ENCODE data around the gene RECQL5.
A peak's percentile ranks its signal among the peaks of the same experiment; 100 is the strongest.
"Not testable (repeated sequence)": the region's sequence is repeated elsewhere in the genome, so short reads cannot be mapped to it uniquely, and the experiment has no call there.

Gene RECQL5

GRCh38 chr17:75647061-75647460 is 19.9 kb downstream of the RECQL5 start:
- no peak for DNase-seq

- no peak for DNase-seq
Measured at GRCh38 chr17:75646638-75646992, 20.3 kb downstream of the RECQL5 start.

- peak; percentile 49 to 58 for DNase-seq
Measured at GRCh38 chr17:75645889-75646637, 20.9 kb downstream of the RECQL5 start.

- DNase-seq = no peak
Measured at GRCh38 chr17:75645501-75645888, 21.5 kb downstream of the RECQL5 start.

GRCh38 chr17:75643643-75644017 is 23.3 kb downstream of the RECQL5 start:
- no peak for DNase-seq

GRCh38 chr17:75642784-75643642 is 23.9 kb downstream of the RECQL5 start:
- no peak for DNase-seq

GRCh38 chr17:75642182-75642783 is 24.7 kb downstream of the RECQL5 start:
- DNase-seq = no peak

- DNase-seq = no peak
Measured at GRCh38 chr17:75641343-75641742, 25.6 kb downstream of the RECQL5 start.

- DNase-seq = no peak
Measured at GRCh38 chr17:75640556-75641119, 26.3 kb downstream of the RECQL5 start.

GRCh38 chr17:75639771-75640555 is 27.0 kb downstream of the RECQL5 start:
- DNase-seq = no peak

GRCh38 chr17:75639327-75639726 is 27.6 kb downstream of the RECQL5 start:
- no peak for DNase-seq

GRCh38 chr17:75638893-75639292 is 28.1 kb downstream of the RECQL5 start:
- no peak for DNase-seq

- not testable (repeated sequence) for DNase-seq
Measured at GRCh38 chr17:75638039-75638438, 28.9 kb downstream of the RECQL5 start.

GRCh38 chr17:75637551-75637950 is 29.4 kb downstream of the RECQL5 start:
- no peak for DNase-seq

- no peak for DNase-seq
Measured at GRCh38 chr17:75637143-75637538, 29.8 kb downstream of the RECQL5 start.

- DNase-seq = no peak
Measured at GRCh38 chr17:75636381-75637142, 30.4 kb downstream of the RECQL5 start.

- DNase-seq = no peak
Measured at GRCh38 chr17:75635610-75636202, 31.2 kb downstream of the RECQL5 start.

GRCh38 chr17:75634754-75635609 is 32.0 kb downstream of the RECQL5 start:
- no peak for DNase-seq

- no peak for DNase-seq
Measured at GRCh38 chr17:75634376-75634740, 32.6 kb downstream of the RECQL5 start.

Data from inflammatory macrophage (primary cell).